Measurements from ENCODE around the gene RARS1.

The RARS1 gene

DNA sequence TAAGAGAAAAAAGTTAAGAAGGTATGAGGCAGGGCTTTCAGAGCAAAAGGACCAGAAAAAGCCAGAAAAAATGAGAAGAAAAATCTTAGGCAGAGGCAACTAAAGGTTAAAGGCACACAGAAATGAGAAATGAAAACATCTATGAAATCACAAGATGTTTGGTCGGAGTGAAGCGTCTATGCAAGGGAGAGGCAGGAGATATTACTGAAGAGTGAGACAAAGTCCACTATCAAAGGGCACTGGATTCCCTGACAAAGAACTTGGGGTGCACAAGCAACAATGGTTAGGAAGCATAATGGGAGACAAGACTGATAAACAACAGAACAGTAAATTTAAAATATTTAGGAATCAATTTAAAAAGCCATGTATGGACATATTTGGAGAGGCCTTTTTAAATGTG lies 76.0 kb downstream of the RARS1 start:
- no peak for DNase-seq

DNA sequence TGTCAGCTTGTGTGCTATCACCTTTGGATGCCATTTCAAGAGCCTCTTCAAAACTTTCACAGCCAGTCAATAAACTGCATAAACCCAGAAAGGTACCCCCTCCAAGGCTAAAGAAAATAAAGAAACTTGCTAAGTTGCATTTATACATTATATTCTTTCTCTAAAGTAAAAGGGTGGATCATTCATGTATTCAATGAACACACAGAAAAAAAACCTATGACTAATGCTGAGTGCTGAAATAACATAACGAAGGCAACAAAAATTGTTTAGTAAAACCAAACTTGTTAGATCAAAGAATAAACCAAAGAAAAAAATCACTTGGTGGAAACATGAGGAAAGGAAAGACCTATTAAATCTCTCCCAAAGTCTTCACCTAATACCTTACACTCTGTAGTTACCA lies 77.7 kb downstream of the RARS1 start:
- DNase-seq, result no peak

DNA sequence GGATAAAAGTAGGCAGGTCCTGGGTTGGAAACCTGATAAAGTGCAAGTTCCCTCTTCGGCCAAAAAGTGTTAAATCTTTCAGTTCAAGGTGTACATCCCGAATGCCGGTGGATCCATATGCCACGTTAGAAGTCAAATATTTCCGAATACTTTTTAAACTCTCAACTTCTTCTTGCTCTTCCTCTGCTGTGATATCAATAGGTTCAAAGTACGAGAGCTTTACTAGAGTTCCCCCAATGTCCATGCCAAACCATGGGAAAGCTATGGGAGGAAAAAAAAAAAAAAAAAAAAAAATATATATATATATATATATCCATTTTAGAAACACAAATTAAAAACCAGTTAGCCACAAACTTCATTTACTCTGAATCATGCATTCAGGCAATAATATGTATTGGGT lies 82.5 kb downstream of the RARS1 start:
- no peak for DNase-seq

All from suppressor macrophage (primary cell).